Daoy (cell line): ENCODE results near the gene RASAL1. TPM values are rescaled to one million over a fixed set of nuclear protein-coding genes. Genes with fewer than 3 reads are reported as not detected.
"Not testable (repeated sequence)": the region's sequence is repeated elsewhere in the genome, so short reads cannot be mapped to it uniquely, and the experiment has no call there.

Experiments used
- DNase-seq: peaks from one replicate; pipeline ENCODE4 v3.0.0-alpha.2; 2015; ENCODE audit warnings: low read depth
- total RNA-seq: library from RNA; depleted of rRNA; stranded (reverse); fragments of >200 nt; shearing (Covaris generic); gene quantifications from 2 replicates; pipeline ENCODE4 v1.2.3, GENCODE V29; 2014

Gene RASAL1
- total RNA-seq, 1 experiment from 2014 or later = 0.06 TPM

DNA sequence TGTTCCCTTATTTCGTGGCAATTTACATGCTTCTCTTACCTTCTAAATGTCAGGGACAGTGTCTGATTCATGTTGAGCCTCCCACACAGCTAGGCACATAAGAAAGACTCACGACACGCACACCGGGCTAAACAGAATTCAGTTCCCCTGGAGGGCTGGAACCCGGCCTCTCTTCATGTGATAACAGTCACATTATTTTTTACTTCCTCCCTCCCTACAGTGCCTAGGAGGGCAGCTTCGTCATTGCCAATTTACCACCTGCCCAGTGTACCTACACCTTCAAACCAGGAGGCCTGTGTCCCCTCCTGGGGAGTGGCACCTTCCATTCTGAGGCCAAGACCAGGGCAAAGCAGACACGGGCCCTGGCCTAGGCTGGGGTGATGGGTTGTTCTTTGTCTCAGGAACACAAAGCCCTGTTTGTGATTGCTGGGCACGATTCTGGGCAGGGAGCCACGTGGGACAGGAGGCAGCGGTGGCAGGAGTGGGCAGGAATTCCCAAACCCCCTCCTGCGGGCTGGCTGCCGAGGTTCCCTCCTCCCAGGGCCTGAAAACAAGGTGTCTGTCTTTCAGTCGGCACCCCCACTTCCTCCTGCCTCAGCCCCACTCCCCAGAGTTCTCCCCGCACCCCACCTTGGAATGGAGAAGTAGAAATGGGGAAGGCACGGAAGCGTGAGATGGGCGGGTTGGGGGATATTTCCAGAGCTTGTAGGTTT, 6.8 kb upstream of the RASAL1 start:
- DNase-seq = peak; percentile 37

GRCh38 chr12:113141716-113142115, 6.2 kb upstream of the RASAL1 start:
- DNase-seq = not testable (repeated sequence)

GRCh38 chr12:113140706-113141105, 5.1 kb upstream of the RASAL1 start:
- DNase-seq = no peak

DNA sequence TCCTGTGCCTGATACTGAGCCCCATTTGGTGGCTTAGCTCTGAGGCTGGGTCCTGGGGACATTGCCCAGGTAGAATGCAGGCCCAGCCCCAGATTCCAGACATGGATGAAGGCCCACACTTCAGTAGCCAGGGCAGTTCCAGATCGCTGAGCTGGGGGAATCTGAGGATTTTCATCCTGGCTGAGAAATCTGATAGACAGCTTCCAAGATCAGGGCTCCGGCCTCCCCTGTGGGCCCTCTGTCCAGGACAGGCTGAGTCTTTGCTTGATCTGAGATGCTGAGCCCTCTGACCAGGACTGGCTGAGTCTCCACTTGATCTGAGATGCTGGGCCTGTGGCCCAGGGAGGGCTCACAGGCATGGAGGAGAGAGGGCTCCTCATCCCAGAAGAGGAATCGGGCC, 3.3 kb upstream of the RASAL1 start:
- no peak for DNase-seq

DNA sequence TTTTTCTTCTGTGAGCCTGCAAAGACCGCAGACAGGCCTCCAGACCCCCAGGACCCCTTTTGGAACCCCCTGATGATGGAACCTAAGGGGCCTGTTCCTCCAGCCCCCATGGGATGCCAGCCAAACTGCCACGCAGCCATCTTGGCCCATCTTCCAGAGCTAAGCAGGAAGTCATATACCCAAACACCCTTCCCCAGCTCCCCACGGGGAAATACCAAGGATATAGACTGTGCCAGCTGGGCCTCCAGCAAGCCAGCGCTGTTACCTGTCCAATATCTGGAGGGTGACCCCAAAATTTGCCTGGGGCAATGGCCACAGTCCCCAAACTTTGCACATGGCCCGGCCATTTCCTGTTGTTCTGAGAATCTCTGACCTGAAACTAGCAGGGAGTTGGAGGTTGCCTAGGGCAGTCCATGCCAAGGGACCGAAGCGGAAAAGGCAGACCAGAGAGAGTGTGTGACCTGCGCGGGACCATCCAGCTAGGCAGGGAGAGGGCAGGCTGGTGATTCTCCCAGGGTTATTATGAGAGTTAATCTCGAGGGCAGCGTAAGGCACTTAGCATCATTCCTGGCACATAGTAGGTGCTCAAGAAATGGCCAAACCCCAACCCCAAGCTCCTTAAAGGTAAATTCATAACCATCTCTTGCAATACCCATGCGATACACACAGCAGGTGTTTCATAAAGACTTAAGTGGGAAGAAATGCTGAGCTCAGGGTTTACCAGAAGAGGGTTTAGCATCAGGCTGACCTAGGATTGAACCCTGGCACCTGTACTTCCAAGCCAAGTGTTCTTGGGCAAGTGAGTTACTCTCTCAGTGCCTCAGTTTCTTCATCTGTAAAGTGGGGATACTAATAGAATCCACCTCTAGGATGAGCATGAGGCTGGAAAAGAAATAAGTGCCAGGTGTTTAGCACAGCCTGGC, 2.6 kb upstream of the RASAL1 start:
- DNase-seq = no peak

DNA sequence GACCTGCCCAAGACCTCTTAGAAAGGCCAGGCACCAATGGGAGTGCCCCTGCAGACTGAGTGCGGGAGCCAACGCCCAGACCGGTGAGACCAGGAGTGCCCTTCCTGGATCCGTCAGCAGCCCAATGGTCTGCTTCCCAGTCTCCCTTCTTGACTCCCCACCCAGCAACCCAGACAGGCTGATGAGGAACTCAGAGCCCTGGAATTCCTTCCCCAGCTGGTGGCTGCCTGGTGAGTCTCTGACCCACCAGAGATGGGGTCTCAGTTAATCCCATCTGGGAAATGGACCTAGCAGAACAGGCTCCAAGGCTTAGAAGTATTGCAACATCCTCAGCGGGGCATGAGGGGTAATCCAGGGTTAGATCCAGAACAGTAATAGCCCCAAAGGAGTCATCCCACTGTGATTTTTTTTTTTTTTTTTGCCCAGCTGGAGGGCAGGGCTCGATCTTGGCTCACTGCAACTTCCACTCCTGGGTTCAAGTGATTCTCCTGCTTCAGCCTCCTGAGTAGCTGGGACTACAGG, 1.5 kb upstream of the RASAL1 start:
- no peak for DNase-seq

GRCh38 chr12:113136128-113136989, 798 bp upstream of the RASAL1 start:
- peak; percentile 59 for DNase-seq

- no peak for DNase-seq
Measured at GRCh38 chr12:113134521-113134951, 1.0 kb downstream of the RASAL1 start.

DNA sequence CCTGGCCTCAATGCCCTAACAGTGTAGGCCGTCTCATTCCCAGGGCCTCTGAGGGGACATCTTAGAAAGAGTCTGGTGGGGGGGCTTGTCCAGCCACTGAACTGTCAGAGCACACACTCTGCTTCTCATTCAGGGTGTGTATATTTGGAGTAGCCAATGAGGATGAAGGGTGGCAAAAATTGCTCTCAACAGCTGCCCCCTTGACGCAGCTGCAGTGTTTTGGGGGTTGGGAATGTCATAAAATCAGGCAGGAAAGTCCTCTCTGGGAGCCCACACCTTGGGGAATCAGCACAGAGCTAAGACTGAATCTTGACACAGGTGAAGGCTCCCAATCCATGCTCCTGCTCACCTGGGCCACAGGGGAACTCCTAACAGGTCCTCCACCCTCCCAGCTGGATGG, 1.5 kb downstream of the RASAL1 start:
- DNase-seq = no peak

DNA sequence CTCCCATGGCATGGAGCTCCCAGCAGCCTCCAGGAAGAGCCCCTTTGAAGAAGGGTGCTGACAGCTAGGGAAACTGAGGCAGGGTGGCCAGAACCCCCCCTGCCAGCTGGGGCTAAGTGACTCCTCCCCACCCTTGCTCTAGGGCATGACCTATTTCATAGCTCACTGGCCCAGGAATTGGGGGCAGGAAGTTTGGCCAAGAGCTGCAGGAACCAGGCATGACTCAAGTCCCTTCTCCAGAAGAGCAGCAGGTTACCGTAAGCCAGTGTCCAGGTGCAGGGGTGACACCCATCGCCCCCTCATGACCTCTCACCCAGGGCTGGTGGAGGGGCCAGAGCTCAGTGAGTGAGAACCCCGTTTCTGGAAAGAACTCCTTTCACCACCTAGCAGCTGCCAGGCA, 1.9 kb downstream of the RASAL1 start:
- DNase-seq = no peak

DNA sequence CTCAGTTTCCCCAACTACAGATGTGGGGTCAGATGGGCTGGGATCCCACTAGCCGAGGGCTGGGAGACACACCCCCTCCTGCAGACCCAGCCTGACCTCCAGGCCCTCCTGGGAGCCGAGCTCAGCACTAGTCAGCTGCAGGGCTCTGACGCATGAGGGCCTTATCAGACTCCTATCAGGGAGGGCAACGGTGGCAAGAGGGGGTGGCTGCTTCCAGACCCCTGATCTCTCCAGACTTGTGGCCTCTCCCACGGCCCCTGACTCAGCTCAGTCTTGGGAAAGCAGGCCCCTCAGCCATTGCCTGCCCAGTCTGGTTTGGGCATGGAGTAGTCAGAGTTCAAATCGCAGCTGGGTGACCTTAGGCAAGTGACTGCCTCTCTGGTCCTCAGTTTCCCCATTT, 2.5 kb downstream of the RASAL1 start:
- no peak for DNase-seq

GRCh38 chr12:113131556-113131955, 4.0 kb downstream of the RASAL1 start:
- DNase-seq = no peak

- DNase-seq = peak; percentile 68
Measured at GRCh38 chr12:113130457-113131135, 5.0 kb downstream of the RASAL1 start.

DNA sequence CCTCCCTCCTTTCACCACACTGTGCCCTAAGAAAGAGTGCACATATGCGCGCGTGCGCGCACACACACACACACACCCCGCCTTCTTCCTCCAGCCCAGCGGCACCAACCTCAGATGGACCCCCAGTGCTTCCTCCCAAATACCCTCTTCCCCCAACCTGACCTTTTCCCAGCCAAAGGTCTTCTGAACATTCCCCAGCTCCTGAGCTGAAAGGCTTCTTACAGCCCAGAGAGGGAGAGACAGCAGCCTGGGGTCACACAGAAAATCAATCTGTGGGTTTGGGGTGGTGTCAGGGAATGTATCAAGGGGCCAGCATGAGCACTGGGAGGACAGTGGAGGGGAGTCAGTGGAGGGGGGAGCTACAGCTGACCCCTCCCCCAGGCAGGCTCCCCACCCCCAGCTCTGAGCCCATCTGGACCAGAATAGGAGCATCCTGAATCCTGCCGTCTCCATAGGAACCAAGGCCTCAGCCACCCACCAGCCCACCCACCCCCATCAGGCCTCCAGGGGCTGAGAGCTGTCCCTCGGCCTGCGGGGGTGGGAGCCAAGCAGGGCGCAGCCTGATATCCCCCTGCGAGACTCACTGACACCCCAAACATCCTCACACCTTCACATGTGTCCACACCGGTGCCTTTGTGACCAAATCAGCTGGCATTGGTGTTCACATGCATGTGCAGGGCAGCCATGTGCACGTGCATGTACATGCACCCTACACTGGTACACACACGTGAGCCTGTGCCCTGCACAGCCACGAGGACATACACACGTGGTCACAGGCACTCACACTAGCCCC, 5.7 kb downstream of the RASAL1 start:
- DNase-seq = no peak

GRCh38 chr12:113128802-113129663, 6.5 kb downstream of the RASAL1 start:
- DNase-seq = no peak

- DNase-seq = no peak
Measured at GRCh38 chr12:113127791-113128199, 7.8 kb downstream of the RASAL1 start.

- no peak for DNase-seq
Measured at GRCh38 chr12:113120670-113121370, 14.7 kb downstream of the RASAL1 start.

DNA sequence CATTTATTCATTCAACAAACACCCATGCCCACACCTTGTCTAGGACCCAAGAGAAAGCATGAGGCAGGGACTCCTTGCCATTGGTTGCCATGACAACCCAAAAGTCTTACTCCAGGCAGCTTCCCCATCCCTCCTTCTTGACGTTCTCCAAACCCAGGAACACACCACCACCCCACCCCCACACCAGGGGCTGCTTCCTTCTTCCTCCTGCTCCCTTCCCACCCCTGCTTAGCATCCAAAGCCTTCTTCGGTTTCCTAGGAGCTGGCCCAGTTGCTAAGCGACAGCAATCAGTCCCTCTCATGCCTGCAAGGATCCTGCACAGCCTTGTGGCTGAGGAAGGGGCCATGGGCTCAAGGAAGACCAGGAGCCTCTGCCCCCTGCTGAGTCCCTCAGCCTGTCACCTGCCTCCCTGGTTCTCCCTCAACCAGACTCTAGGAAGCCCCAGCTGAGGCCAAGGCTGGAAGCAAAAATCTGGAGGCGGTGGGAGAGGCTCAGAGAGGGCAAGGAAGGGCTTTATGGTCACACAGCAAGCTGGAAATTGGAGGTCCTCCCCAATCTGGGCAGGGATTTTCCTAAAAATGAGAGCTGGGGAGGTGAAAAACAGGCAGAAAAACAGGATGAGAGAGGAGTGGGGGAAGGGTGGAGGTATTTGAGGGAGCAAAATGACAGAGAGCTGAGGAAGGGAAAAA, 15.4 kb downstream of the RASAL1 start:
- no peak for DNase-seq
